Measurements from ENCODE around the gene ST6GALNAC3.
A peak's percentile ranks its signal among the peaks of the same experiment; 100 is the strongest.

ST6GALNAC3 gene

DNA sequence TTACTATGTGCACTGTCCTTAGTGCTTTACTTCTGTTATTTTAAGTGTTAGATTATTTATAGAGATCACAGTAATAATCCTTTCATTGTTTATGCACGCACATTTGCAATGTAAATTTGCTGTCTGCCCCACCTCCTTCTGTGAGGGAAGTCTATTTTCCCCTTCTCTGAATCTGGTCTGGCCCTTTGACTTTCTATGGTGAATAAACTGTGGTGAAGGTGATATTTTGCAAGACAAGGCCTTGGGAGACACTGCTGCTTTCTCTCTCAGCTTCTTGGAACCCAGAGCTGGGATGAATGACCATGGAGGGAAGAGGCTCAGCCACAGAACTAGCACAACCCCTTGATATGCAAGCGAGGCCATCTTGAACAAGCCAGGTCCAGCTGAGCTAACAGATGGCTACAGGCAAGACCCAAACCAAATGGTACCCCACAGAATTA, 156.3 kb downstream of the ST6GALNAC3 start:
- H2BK15ac ChIP-seq (replicated peaks; ENCODE audit: low read depth): no peak overlapping the region
- peaks cover 8% of the 10 kb centered on the region for H3K4me1 ChIP-seq (ENCODE audit: control insufficient read depth, low read depth, low read length)
- DNase-seq: no peak
- H3K27ac ChIP-seq (ENCODE audit: low read depth, low read length): no peak overlapping the region
- H3K9ac ChIP-seq (ENCODE audit: low read length): no peak overlapping the region
- no peaks in the 10 kb centered on the region for H3K36me3 ChIP-seq (ENCODE audit: control insufficient read depth, insufficient read depth, low read length)
- H3K27me3 ChIP-seq (ENCODE audit: insufficient read depth, low read length, poor library complexity): no peaks in the 10 kb centered on the region
- no peak overlapping the region for H2AK5ac ChIP-seq (ENCODE audit: low read length)
- H3K56ac ChIP-seq (ENCODE audit: low read length): no peak overlapping the region
- no peaks in the 10 kb centered on the region for H3K79me2 ChIP-seq (ENCODE audit: control insufficient read depth, insufficient read depth, low read length)
- no peak overlapping the region for H3K18ac ChIP-seq (ENCODE audit: low read length)
- H3K4ac ChIP-seq (ENCODE audit: low read depth, low read length): no peak overlapping the region
- no CpG with 5 or more reads among the region's 2 CpGs for WGBS (ENCODE audit: extremely low coverage, insufficient coverage, low lambda C conversion rate)
- no peak overlapping the region for H2BK120ac ChIP-seq (ENCODE audit: low read depth, low read length)
- H2BK5ac ChIP-seq (ENCODE audit: low read length): no peak overlapping the region
- H3K23ac ChIP-seq (ENCODE audit: low read length): no peak overlapping the region
- no peak overlapping the region for H3K4me2 ChIP-seq (ENCODE audit: low read length)
- H4K5ac ChIP-seq (ENCODE audit: low read length): no peak overlapping the region
- H3K4me3 ChIP-seq (ENCODE audit: low read length): no peak overlapping the region
- H3K79me1 ChIP-seq (ENCODE audit: low read length): no peaks in the 10 kb centered on the region
- H4K8ac ChIP-seq (ENCODE audit: low read depth, low read length): no peak overlapping the region

DNA sequence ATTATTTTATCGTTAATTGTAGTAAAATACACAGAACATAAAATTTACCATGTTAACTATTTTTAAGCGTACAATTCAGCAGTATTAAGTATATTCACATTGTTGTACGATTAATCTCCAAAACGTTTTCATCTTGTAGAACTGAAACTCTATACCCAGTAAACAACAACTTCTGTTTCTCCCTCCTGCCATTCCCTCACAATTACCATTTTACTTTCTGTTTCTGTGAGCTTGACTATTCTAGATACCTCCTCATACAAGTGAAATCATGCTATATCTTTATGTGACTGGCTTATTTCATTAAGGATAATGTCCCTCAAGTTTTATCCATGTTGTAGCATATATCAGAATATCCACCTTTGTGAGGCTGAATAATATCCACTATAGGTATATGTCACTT, 156.8 kb downstream of the ST6GALNAC3 start:
- no peak overlapping the region for H3K4me3 ChIP-seq (ENCODE audit: low read length)
- H3K27ac ChIP-seq (ENCODE audit: low read depth, low read length): no peak overlapping the region
- DNase-seq: no peak
- H3K27me3 ChIP-seq (ENCODE audit: insufficient read depth, low read length, poor library complexity): no peaks in the 10 kb centered on the region
- no peak overlapping the region for H3K9ac ChIP-seq (ENCODE audit: low read length)
- no peak overlapping the region for H4K8ac ChIP-seq (ENCODE audit: low read depth, low read length)
- H3K4me2 ChIP-seq (ENCODE audit: low read length): no peak overlapping the region
- no CpG with 5 or more reads among the region's 4 CpGs for WGBS (ENCODE audit: extremely low coverage, insufficient coverage, low lambda C conversion rate)
- H3K79me2 ChIP-seq (ENCODE audit: control insufficient read depth, insufficient read depth, low read length): no peaks in the 10 kb centered on the region
- H3K18ac ChIP-seq (ENCODE audit: low read length): no peak overlapping the region
- H3K79me1 ChIP-seq (ENCODE audit: low read length): no peaks in the 10 kb centered on the region
- H3K4me1 ChIP-seq (ENCODE audit: control insufficient read depth, low read depth, low read length): peaks cover 8% of the 10 kb centered on the region
- H3K56ac ChIP-seq (ENCODE audit: low read length): no peak overlapping the region
- no peaks in the 10 kb centered on the region for H3K36me3 ChIP-seq (ENCODE audit: control insufficient read depth, insufficient read depth, low read length)
- H2BK120ac ChIP-seq (ENCODE audit: low read depth, low read length): no peak overlapping the region
- H3K23ac ChIP-seq (ENCODE audit: low read length): no peak overlapping the region
- no peak overlapping the region for H3K4ac ChIP-seq (ENCODE audit: low read depth, low read length)
- H2AK5ac ChIP-seq (ENCODE audit: low read length): no peak overlapping the region
- no peak overlapping the region for H2BK15ac ChIP-seq (replicated peaks; ENCODE audit: low read depth)
- H4K5ac ChIP-seq (ENCODE audit: low read length): no peak overlapping the region
- no peak overlapping the region for H2BK5ac ChIP-seq (ENCODE audit: low read length)

- WGBS (ENCODE audit: extremely low coverage, insufficient coverage, low lambda C conversion rate): no CpG with 5 or more reads among the region's 4 CpGs
- no peak overlapping the region for H2BK5ac ChIP-seq (ENCODE audit: low read length)
Measured at GRCh38 chr1:76232666-76233065, 158.1 kb downstream of the ST6GALNAC3 start.

GRCh38 chr1:76234061-76234460, 159.5 kb downstream of the ST6GALNAC3 start:
- Histone ChIP-seq H3K23ac (ENCODE audit: low read length) (no peak overlapping the region), H4K8ac (ENCODE audit: low read depth, low read length) (no peak overlapping the region), H3K9ac (ENCODE audit: low read length) (no peak overlapping the region), H3K18ac (ENCODE audit: low read length) (no peak overlapping the region), H2BK15ac (replicated peaks; ENCODE audit: low read depth) (no peak overlapping the region), H3K4me2 (ENCODE audit: low read length) (no peak overlapping the region), H3K79me1 (ENCODE audit: low read length) (no peaks in the 10 kb centered on the region), H3K36me3 (ENCODE audit: control insufficient read depth, insufficient read depth, low read length) (no peaks in the 10 kb centered on the region), H3K27me3 (ENCODE audit: insufficient read depth, low read length, poor library complexity) (no peaks in the 10 kb centered on the region), H2BK120ac (ENCODE audit: low read depth, low read length) (no peak overlapping the region), H3K4me3 (ENCODE audit: low read length) (no peak overlapping the region), H3K4ac (ENCODE audit: low read depth, low read length) (no peak overlapping the region), H3K27ac (ENCODE audit: low read depth, low read length) (no peak overlapping the region), H3K56ac (ENCODE audit: low read length) (no peak overlapping the region), H3K79me2 (ENCODE audit: control insufficient read depth, insufficient read depth, low read length) (no peaks in the 10 kb centered on the region), H2BK5ac (ENCODE audit: low read length) (no peak overlapping the region), H3K4me1 (ENCODE audit: control insufficient read depth, low read depth, low read length) (peaks cover 13% of the 10 kb centered on the region), H4K5ac (ENCODE audit: low read length) (no peak overlapping the region), H2AK5ac (ENCODE audit: low read length) (no peak overlapping the region)
- DNase-seq: no peak
- WGBS (ENCODE audit: extremely low coverage, insufficient coverage, low lambda C conversion rate): no CpG with 5 or more reads among the region's 2 CpGs

More at GRCh38 chr1:76232666-76233065, 158.1 kb downstream of the ST6GALNAC3 start:
- no peak overlapping the region for H4K8ac ChIP-seq (ENCODE audit: low read depth, low read length)
- H3K18ac ChIP-seq (ENCODE audit: low read length): no peak overlapping the region
- peak overlapping the region; percentile 10 for H3K23ac ChIP-seq (ENCODE audit: low read length)
- H3K27me3 ChIP-seq (ENCODE audit: insufficient read depth, low read length, poor library complexity): no peaks in the 10 kb centered on the region
- no peak for DNase-seq
- no peak overlapping the region for H2BK15ac ChIP-seq (replicated peaks; ENCODE audit: low read depth)
- no peaks in the 10 kb centered on the region for H3K79me1 ChIP-seq (ENCODE audit: low read length)
- peaks cover 8% of the 10 kb centered on the region for H3K4me1 ChIP-seq (ENCODE audit: control insufficient read depth, low read depth, low read length)
- H2AK5ac ChIP-seq (ENCODE audit: low read length): no peak overlapping the region
- no peaks in the 10 kb centered on the region for H3K36me3 ChIP-seq (ENCODE audit: control insufficient read depth, insufficient read depth, low read length)
- H3K4me2 ChIP-seq (ENCODE audit: low read length): no peak overlapping the region
- no peak overlapping the region for H3K56ac ChIP-seq (ENCODE audit: low read length)
- H3K27ac ChIP-seq (ENCODE audit: low read depth, low read length): no peak overlapping the region
- H3K4ac ChIP-seq (ENCODE audit: low read depth, low read length): no peak overlapping the region
- H3K4me3 ChIP-seq (ENCODE audit: low read length): no peak overlapping the region
- no peak overlapping the region for H2BK120ac ChIP-seq (ENCODE audit: low read depth, low read length)
- H3K79me2 ChIP-seq (ENCODE audit: control insufficient read depth, insufficient read depth, low read length): no peaks in the 10 kb centered on the region
- no peak overlapping the region for H4K5ac ChIP-seq (ENCODE audit: low read length)
- no peak overlapping the region for H3K9ac ChIP-seq (ENCODE audit: low read length)

GRCh38 chr1:76237211-76237610, 162.7 kb downstream of the ST6GALNAC3 start:
- Histone ChIP-seq H2BK5ac (ENCODE audit: low read length) (no peak overlapping the region), H3K4ac (ENCODE audit: low read depth, low read length) (no peak overlapping the region), H3K23ac (ENCODE audit: low read length) (peak overlapping the region; percentile 38), H3K79me2 (ENCODE audit: control insufficient read depth, insufficient read depth, low read length) (no peaks in the 10 kb centered on the region), H2BK15ac (replicated peaks; ENCODE audit: low read depth) (no peak overlapping the region), H3K36me3 (ENCODE audit: control insufficient read depth, insufficient read depth, low read length) (no peaks in the 10 kb centered on the region), H3K27ac (ENCODE audit: low read depth, low read length) (no peak overlapping the region), H2AK5ac (ENCODE audit: low read length) (no peak overlapping the region), H3K4me1 (ENCODE audit: control insufficient read depth, low read depth, low read length) (peaks cover 13% of the 10 kb centered on the region), H3K4me3 (ENCODE audit: low read length) (no peak overlapping the region), H3K18ac (ENCODE audit: low read length) (peak overlapping the region; percentile 56), H3K4me2 (ENCODE audit: low read length) (no peak overlapping the region), H3K9ac (ENCODE audit: low read length) (no peak overlapping the region), H3K56ac (ENCODE audit: low read length) (no peak overlapping the region), H2BK120ac (ENCODE audit: low read depth, low read length) (no peak overlapping the region), H4K8ac (ENCODE audit: low read depth, low read length) (peak overlapping the region; percentile 65), H3K79me1 (ENCODE audit: low read length) (no peaks in the 10 kb centered on the region), H3K27me3 (ENCODE audit: insufficient read depth, low read length, poor library complexity) (no peaks in the 10 kb centered on the region), H4K5ac (ENCODE audit: low read length) (no peak overlapping the region)
- no peak for DNase-seq
- WGBS (ENCODE audit: extremely low coverage, insufficient coverage, low lambda C conversion rate): no CpG with 5 or more reads among the region's 5 CpGs

DNA sequence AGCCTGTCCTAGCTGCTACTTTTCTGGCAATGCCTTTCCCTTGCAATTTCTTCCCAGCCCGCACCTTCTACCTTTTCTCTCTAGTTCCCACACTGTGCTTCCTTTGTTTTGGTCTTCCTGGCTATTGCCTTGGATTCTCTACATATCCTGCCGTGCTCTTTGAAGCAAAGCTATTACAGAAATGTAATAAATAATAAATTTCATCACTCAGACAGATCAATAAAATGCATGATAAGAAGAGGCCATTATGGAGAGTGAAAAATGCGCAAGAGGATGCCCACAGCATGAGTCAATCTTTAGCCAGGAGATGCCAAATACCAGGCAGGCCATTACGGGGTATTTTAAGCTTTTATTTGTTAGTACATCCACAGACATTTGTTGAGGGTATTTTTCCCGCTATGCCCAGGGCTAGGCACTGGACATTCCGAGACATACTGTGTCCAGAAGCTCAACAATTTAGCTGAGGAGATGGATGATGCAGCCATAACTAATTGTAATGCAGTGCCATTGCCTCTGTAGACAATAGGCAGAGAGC, 163.6 kb downstream of the ST6GALNAC3 start:
- H3K23ac ChIP-seq (ENCODE audit: low read length): no peak overlapping the region
- no peaks in the 10 kb centered on the region for H3K36me3 ChIP-seq (ENCODE audit: control insufficient read depth, insufficient read depth, low read length)
- no peak overlapping the region for H3K18ac ChIP-seq (ENCODE audit: low read length)
- peak overlapping the region; percentile 45 for H3K27ac ChIP-seq (ENCODE audit: low read depth, low read length)
- peaks cover 13% of the 10 kb centered on the region for H3K4me1 ChIP-seq (ENCODE audit: control insufficient read depth, low read depth, low read length)
- H3K79me1 ChIP-seq (ENCODE audit: low read length): no peaks in the 10 kb centered on the region
- H3K9ac ChIP-seq (ENCODE audit: low read length): no peak overlapping the region
- H2BK5ac ChIP-seq (ENCODE audit: low read length): peak overlapping the region; percentile 18
- no peak overlapping the region for H3K4me3 ChIP-seq (ENCODE audit: low read length)
- no peak overlapping the region for H4K8ac ChIP-seq (ENCODE audit: low read depth, low read length)
- DNase-seq: peak; percentile 75
- no peak overlapping the region for H2BK120ac ChIP-seq (ENCODE audit: low read depth, low read length)
- no peak overlapping the region for H2AK5ac ChIP-seq (ENCODE audit: low read length)
- H3K56ac ChIP-seq (ENCODE audit: low read length): no peak overlapping the region
- H4K5ac ChIP-seq (ENCODE audit: low read length): no peak overlapping the region
- no peak overlapping the region for H3K4me2 ChIP-seq (ENCODE audit: low read length)
- H2BK15ac ChIP-seq (replicated peaks; ENCODE audit: low read depth): no peak overlapping the region
- no CpG with 5 or more reads among the region's 6 CpGs for WGBS (ENCODE audit: extremely low coverage, insufficient coverage, low lambda C conversion rate)
- peak overlapping the region; percentile 2 for H3K4ac ChIP-seq (ENCODE audit: low read depth, low read length)
- H3K79me2 ChIP-seq (ENCODE audit: control insufficient read depth, insufficient read depth, low read length): no peaks in the 10 kb centered on the region
- H3K27me3 ChIP-seq (ENCODE audit: insufficient read depth, low read length, poor library complexity): no peaks in the 10 kb centered on the region

Data from mesendoderm (in vitro differentiated cells).